ENCODE measurements around the gene KCNK16.

KCNK16 gene

GRCh38 chr6:39322306-39322850 lies at the start of gene KCNK16:
Gene KCNK16, minus strand, starts transcription at chr6:39322702. Its CDS starts 162 bp downstream, at chr6:39322540.
- H3K4me3 ChIP-seq, result no peak within 1 kb of the TSS
- no peak within 1 kb of the TSS for H3K27ac ChIP-seq

GRCh38 chr6:39370390-39370789 lies 47.9 kb upstream of the KCNK16 start:
- no peak overlapping the region for H3K27ac ChIP-seq
- H3K4me3 ChIP-seq, result no peak overlapping the region

GRCh38 chr6:39369987-39370386 lies 47.5 kb upstream of the KCNK16 start:
- no peak overlapping the region for H3K27ac ChIP-seq
- H3K4me3 ChIP-seq, result no peak overlapping the region

- no peak overlapping the region for H3K27ac ChIP-seq
These were observed 45.2 kb upstream of the KCNK16 start for GRCh38 chr6:39367700-39368099.

GRCh38 chr6:39366931-39367618 lies 44.6 kb upstream of the KCNK16 start:
- no peak overlapping the region for H3K27ac ChIP-seq
- no peak overlapping the region for H3K4me3 ChIP-seq

More at GRCh38 chr6:39367700-39368099, 45.2 kb upstream of the KCNK16 start:
- no peak overlapping the region for H3K4me3 ChIP-seq

- Histone ChIP-seq H3K4me3 (no peak overlapping the region), H3K27ac (no peak overlapping the region)
These were observed 43.0 kb upstream of the KCNK16 start for GRCh38 chr6:39365281-39366074.

GRCh38 chr6:39363280-39363679 lies 40.8 kb upstream of the KCNK16 start:
- Histone ChIP-seq H3K27ac (no peak overlapping the region), H3K4me3 (no peak overlapping the region)

GRCh38 chr6:39362487-39362865 lies 40.0 kb upstream of the KCNK16 start:
- H3K4me3 ChIP-seq, result no peak overlapping the region
- no peak overlapping the region for H3K27ac ChIP-seq

GRCh38 chr6:39361657-39362486 lies 39.4 kb upstream of the KCNK16 start:
- Histone ChIP-seq H3K4me3 (no peak overlapping the region), H3K27ac (no peak overlapping the region)

- Histone ChIP-seq H3K4me3 (no peak overlapping the region), H3K27ac (no peak overlapping the region)
These were observed 37.9 kb upstream of the KCNK16 start for GRCh38 chr6:39360378-39360777.

- Histone ChIP-seq H3K27ac (no peak overlapping the region), H3K4me3 (no peak overlapping the region)
These were observed 35.6 kb upstream of the KCNK16 start for GRCh38 chr6:39357998-39358686.

- no peak overlapping the region for H3K4me3 ChIP-seq
These were observed 31.3 kb upstream of the KCNK16 start for GRCh38 chr6:39353698-39354315.

GRCh38 chr6:39350723-39351505 lies 28.4 kb upstream of the KCNK16 start:
- no peak overlapping the region for H3K27ac ChIP-seq
- no peak overlapping the region for H3K4me3 ChIP-seq

More at GRCh38 chr6:39353698-39354315, 31.3 kb upstream of the KCNK16 start:
- H3K27ac ChIP-seq, result no peak overlapping the region

- Histone ChIP-seq H3K27ac (no peak overlapping the region), H3K4me3 (no peak overlapping the region)
These were observed 26.2 kb upstream of the KCNK16 start for GRCh38 chr6:39348740-39349139.

- Histone ChIP-seq H3K27ac (no peak overlapping the region), H3K4me3 (no peak overlapping the region)
These were observed 25.5 kb upstream of the KCNK16 start for GRCh38 chr6:39347906-39348585.

GRCh38 chr6:39347206-39347605 lies 24.7 kb upstream of the KCNK16 start:
- Histone ChIP-seq H3K4me3 (no peak overlapping the region), H3K27ac (no peak overlapping the region)

- Histone ChIP-seq H3K4me3 (no peak overlapping the region), H3K27ac (no peak overlapping the region)
These were observed 22.3 kb upstream of the KCNK16 start for GRCh38 chr6:39344821-39345280.

All from skin epidermis (tissue), 12 donors.